GM19468 (cell line): Measurements from ENCODE around the gene TLR7.

Experiments
- ATAC-seq: cut with Tn5 transposase; IDR thresholded peaks from one replicate; pipeline ENCODE4 v1.9.1; 2021; ENCODE audit warnings: mild to moderate bottlenecking, moderate library complexity, moderate number of reproducible peaks; ENCODE audit not compliant: unreplicated experiment; ENCODE audit errors: extremely low read depth

The TLR7 gene

GRCh38 chrX:12866451-12867377 lies at the start of gene TLR7:
Gene TLR7, plus strand, starts transcription at chrX:12867072. Its CDS starts 507 bp downstream, at chrX:12867579.
- ATAC-seq, result no peak

- ATAC-seq, result no peak
Observed at GRCh38 chrX:12817528-12817927, 49.3 kb upstream of the TLR7 start.

GRCh38 chrX:12819222-12819621 lies 47.6 kb upstream of the TLR7 start:
- ATAC-seq, result no peak

- ATAC-seq, result no peak
Observed at GRCh38 chrX:12820737-12821136, 46.1 kb upstream of the TLR7 start.

- no peak for ATAC-seq
Observed at GRCh38 chrX:12824944-12825343, 41.9 kb upstream of the TLR7 start.

GRCh38 chrX:12825801-12826200 lies 41.1 kb upstream of the TLR7 start:
- ATAC-seq, result no peak

- ATAC-seq, result no peak
Observed at GRCh38 chrX:12843061-12843667, 23.7 kb upstream of the TLR7 start.

- ATAC-seq, result peak; percentile 90
Observed at GRCh38 chrX:12843668-12844279, 23.1 kb upstream of the TLR7 start.

- no peak for ATAC-seq
Observed at GRCh38 chrX:12844319-12844718, 22.6 kb upstream of the TLR7 start.

- ATAC-seq, result no peak
Observed at GRCh38 chrX:12865359-12865758, 1.5 kb upstream of the TLR7 start.

GRCh38 chrX:12867685-12868084 lies 813 bp downstream of the TLR7 start:
- ATAC-seq, result no peak

- peak; percentile 35 for ATAC-seq
Observed at GRCh38 chrX:12868747-12869146, 1.9 kb downstream of the TLR7 start.

- ATAC-seq, result no peak
Observed at GRCh38 chrX:12871257-12871656, 4.4 kb downstream of the TLR7 start.

- ATAC-seq, result no peak
Observed at GRCh38 chrX:12872741-12873140, 5.9 kb downstream of the TLR7 start.

GRCh38 chrX:12874581-12874980 lies 7.7 kb downstream of the TLR7 start:
- ATAC-seq, result no peak

- ATAC-seq, result no peak
Observed at GRCh38 chrX:12877386-12877785, 10.5 kb downstream of the TLR7 start.

- ATAC-seq, result no peak
Observed at GRCh38 chrX:12878536-12878935, 11.7 kb downstream of the TLR7 start.

GRCh38 chrX:12881914-12882313 lies 15.0 kb downstream of the TLR7 start:
- no peak for ATAC-seq

- ATAC-seq, result no peak
Observed at GRCh38 chrX:12885508-12885907, 18.6 kb downstream of the TLR7 start.

- ATAC-seq, result no peak
Observed at GRCh38 chrX:12886545-12886944, 19.7 kb downstream of the TLR7 start.

- ATAC-seq, result no peak
Observed at GRCh38 chrX:12887141-12887540, 20.3 kb downstream of the TLR7 start.
